Spleen (tissue), 11 donors: ENCODE measurements around the gene TLNRD1. TPM values are rescaled to one million over a fixed set of nuclear protein-coding genes. Genes with fewer than 3 reads are reported as not detected.

Experiments
- DNase-seq: peaks from one replicate; pipeline ENCODE4 v3.0.0-alpha.2; 2020
- H3K27ac ChIP-seq, 8 donors: fragments of 200-600 bp; sonication (generic) in 7 of 8; 1 replicate in 4 of 8; 2 replicates in 4 of 8; pipeline versions ENCODE4 v1.5.0 to v1.8.0; 2016 to 2021; ENCODE audit warnings: inconsistent platforms in 4 of 8, mild to moderate bottlenecking in 4 of 8, moderate library complexity in 1 of 8
- H3K27me3 ChIP-seq, 7 donors: fragments of 200-600 bp; sonication (generic) in 6 of 7; replicated peaks in 1 of 7; 1 replicate in 4 of 7; 2 replicates in 3 of 7; pipeline versions ENCODE4 v1.5.0 to v1.8.0; 2016 to 2021; ENCODE audit warnings: inconsistent platforms in 3 of 7, mild to moderate bottlenecking in 1 of 7
- H3K36me3 ChIP-seq, 6 donors: fragments of 200-600 bp; sonication (generic) in 5 of 6; 1 replicate in 4 of 6; 2 replicates in 2 of 6; pipeline versions ENCODE4 v1.5.0 to v1.8.0; 2016 to 2021; ENCODE audit warnings: inconsistent platforms in 2 of 6
- H3K4me1 ChIP-seq, 6 donors: fragments of 200-600 bp; sonication (generic) in 5 of 6; 1 replicate in 3 of 6; 2 replicates in 3 of 6; pipeline versions ENCODE4 v1.5.0 to v1.8.0; 2016 to 2021; ENCODE audit warnings: inconsistent platforms in 3 of 6
- H3K4me3 ChIP-seq, 8 donors: fragments of 200-600 bp; sonication (generic) in 7 of 8; 1 replicate in 4 of 8; 2 replicates in 4 of 8; pipeline versions ENCODE4 v1.5.0 to v1.8.0; 2016 to 2021; ENCODE audit warnings: inconsistent platforms in 4 of 8, mild to moderate bottlenecking in 4 of 8, moderate library complexity in 2 of 8
- H3K9me3 ChIP-seq, 8 donors: fragments of 200-600 bp; sonication (generic) in 7 of 8; 1 replicate in 4 of 8; 2 replicates in 4 of 8; pipeline versions ENCODE4 v1.5.0 to v1.8.0; 2016 to 2021; ENCODE audit warnings: inconsistent platforms in 4 of 8
- CTCF ChIP-seq, 11 experiments: fragments of 200-600 bp in 7 of 11; fragments of 450-650 bp in 4 of 11; sonication (generic) in 4 of 11; IDR thresholded peaks in 8 of 11; conservative IDR thresholded peaks in 3 of 11; 1 replicate in 7 of 11; 2 replicates in 4 of 11; pipeline versions ENCODE4 v1.4.0 to v1.8.0; 2016 to 2021; ENCODE audit warnings: antibody characterized with exemption in 11 of 11, inconsistent platforms in 4 of 11, mild to moderate bottlenecking in 1 of 11
- POLR2A ChIP-seq, 3 donors: fragments of 450-650 bp; IDR thresholded peaks; one replicate each; pipeline ENCODE4 v1.5.1; 2017; ENCODE audit warnings: antibody characterized with exemption in 3 of 3, mild to moderate bottlenecking in 1 of 3
- POLR2AphosphoS5 ChIP-seq, 3 donors: sonication (generic); formaldehyde crosslinking; IDR thresholded peaks; one replicate each; pipeline ENCODE4 v1.5.1; 2017; ENCODE audit warnings: antibody characterized with exemption in 3 of 3
- WGBS, 5 donors: extraction: QIAGEN DNeasy Blood & Tissue Kit in 3 of 5; methylation state at CpG; one replicate each; pipeline versions ENCODE4 v1.1.5 to v1.1.7; 2013 to 2018; 5-methylcytosine and 5-hydroxymethylcytosine counted together
- intact Hi-C: fragments of 100-400 bp; cut with DNase I; formaldehyde crosslinking; loops from one replicate; pipeline ENCODE4 v1.15.0; 2023; ENCODE audit warnings: low total_unique reads
- polyA plus RNA-seq, 3 donors: library from polyadenylated mRNA; stranded (reverse); fragments of 200-250 nt; gene quantifications; one replicate each; pipeline ENCODE4 v1.2.1, GENCODE V29; 2013
- total RNA-seq, 7 donors: library from RNA; depleted of rRNA in 3 of 7; stranded (reverse); fragments of >200 nt in 3 of 7; fragmentation: NEBNext Ultra II Directional in 4 of 7; extraction: Animal tissue kit (Norgen Biotek cat#: 25700) in 4 of 7; gene quantifications; one replicate each; pipeline versions ENCODE4 v1.1.0 to v1.2.1, GENCODE V29; 2016 to 2021
- donor health status: healthy with polysubstance abuse.
- donor health status: DM: no; HTN: no; CAD: no; lungs with moderate emphysema.
- donor health status: DM: no; HTN: no; CAD: no.
- donor health status: Bipolar disorder and iron deficiency.
- donor health status: healthy.
- donor health status: DM: no; HTN: no; CAD: no.
- donor health status: DM: yes; HTN: yes; CAD: no.

TLNRD1 gene
- total and polyA plus RNA-seq, 10 donors, result 6.2 to 53.3 (median 30.7) TPM

GRCh38 chr15:81002331-81003096 lies 1.8 kb downstream of the TLNRD1 start:
- H3K9me3 ChIP-seq, result no peaks in the 10 kb centered on the region
- H3K4me1 ChIP-seq, result peaks cover 29 to 85% (median 64%) of the 10 kb centered on the region in 6 donors
- peak overlapping the region; percentile 92 to 99 (median 98) for H3K27ac ChIP-seq
- peak; percentile 88 for DNase-seq
- H3K4me3 ChIP-seq, result peak overlapping the region; percentile 62 to 94 (median 84)
- WGBS, 5 donors, result 59 to 80% (median 70%) methylated on average over 57 to 89 of the region's 89 CpGs
- H3K27me3 ChIP-seq, result no peaks in the 10 kb centered on the region
- peaks cover 0 to 27% (median 9%) of the 10 kb centered on the region in 6 donors for H3K36me3 ChIP-seq
- intact Hi-C loops, result no loop called here
- no peak for TF ChIP-seq POLR2A (IDR thresholded peaks at IDR 0.05)
- peak in 2 of 3 donors; percentile 54 to 68 for TF ChIP-seq POLR2AphosphoS5 (IDR thresholded peaks at IDR 0.05)

GRCh38 chr15:81003097-81003350 lies 2.3 kb downstream of the TLNRD1 start:
- intact Hi-C loops, result no loop called here
- 76 to 86% (median 83%) methylated on average over 6 to 19 of the region's 19 CpGs for WGBS, 5 donors
- peak; percentile 84 for DNase-seq
- no peak for TF ChIP-seq CTCF (IDR thresholded peaks at IDR 0.05 in 8 of 11, conservative IDR thresholded peaks at IDR 0.05 in 3 of 11)
- no peak for TF ChIP-seq POLR2A (IDR thresholded peaks at IDR 0.05)
- TF ChIP-seq POLR2AphosphoS5 (IDR thresholded peaks at IDR 0.05), result peak in 2 of 3 donors; percentile 23 to 53
- Histone ChIP-seq H3K27ac (peak overlapping the region in 6 of 8 donors; percentile 92 to 99 (median 98)), H3K4me3 (peak overlapping the region in 6 of 8 donors; percentile 62 to 92 (median 84)), H3K9me3 (no peaks in the 10 kb centered on the region), H3K4me1 (peaks cover 33 to 86% (median 66%) of the 10 kb centered on the region in 6 donors), H3K27me3 (no peaks in the 10 kb centered on the region), H3K36me3 (peaks cover 0 to 27% (median 9%) of the 10 kb centered on the region in 6 donors)

GRCh38 chr15:81006124-81006523 lies 5.4 kb downstream of the TLNRD1 start:
- no peak overlapping the region for H3K4me3 ChIP-seq
- WGBS, 5 donors, result 95 to 100% (median 96%) methylated on average over 1 of the region's 1 CpG
- H3K27me3 ChIP-seq, result no peaks in the 10 kb centered on the region
- no peak for TF ChIP-seq POLR2AphosphoS5 (IDR thresholded peaks at IDR 0.05)
- intact Hi-C loops, result no loop called here
- no peak overlapping the region for H3K27ac ChIP-seq
- H3K4me1 ChIP-seq, result peaks cover 25 to 88% (median 56%) of the 10 kb centered on the region in 6 donors
- H3K9me3 ChIP-seq, result no peaks in the 10 kb centered on the region
- H3K36me3 ChIP-seq, result peaks cover 0 to 27% (median 9%) of the 10 kb centered on the region in 6 donors
- DNase-seq, result no peak

GRCh38 chr15:81007428-81008064 lies 6.8 kb downstream of the TLNRD1 start:
- no peaks in the 10 kb centered on the region for H3K27me3 ChIP-seq
- no peak for DNase-seq
- H3K9me3 ChIP-seq, result no peaks in the 10 kb centered on the region
- TF ChIP-seq CTCF (IDR thresholded peaks at IDR 0.05 in 8 of 11, conservative IDR thresholded peaks at IDR 0.05 in 3 of 11), result no peak
- no peak for TF ChIP-seq POLR2A (IDR thresholded peaks at IDR 0.05)
- no peak for TF ChIP-seq POLR2AphosphoS5 (IDR thresholded peaks at IDR 0.05)
- intact Hi-C loops, result no loop called here
- 53 to 78% (median 67%) methylated on average over 6 of the region's 6 CpGs for WGBS, 5 donors
- H3K27ac ChIP-seq, result no peak overlapping the region
- H3K4me1 ChIP-seq, result peaks cover 25 to 79% (median 50%) of the 10 kb centered on the region in 6 donors
- H3K36me3 ChIP-seq, result peaks cover 0 to 22% (median 8%) of the 10 kb centered on the region in 6 donors
- no peak overlapping the region for H3K4me3 ChIP-seq

- no peaks in the 10 kb centered on the region for H3K9me3 ChIP-seq
- DNase-seq, result no peak
- intact Hi-C loops, result no loop called here
- peaks cover 0 to 14% (median under 1%) of the 10 kb centered on the region in 6 donors for H3K36me3 ChIP-seq
- no peak for TF ChIP-seq CTCF (IDR thresholded peaks at IDR 0.05 in 8 of 11, conservative IDR thresholded peaks at IDR 0.05 in 3 of 11)
- TF ChIP-seq POLR2AphosphoS5 (IDR thresholded peaks at IDR 0.05), result no peak
- no peak for TF ChIP-seq POLR2A (IDR thresholded peaks at IDR 0.05)
- H3K27ac ChIP-seq, result no peak overlapping the region
- peaks cover 18 to 71% (median 42%) of the 10 kb centered on the region in 6 donors for H3K4me1 ChIP-seq
- H3K27me3 ChIP-seq, result no peaks in the 10 kb centered on the region
- no peak overlapping the region for H3K4me3 ChIP-seq
- 91 to 98% (median 96%) methylated on average over 2 of the region's 2 CpGs for WGBS, 5 donors
These were observed 7.6 kb downstream of the TLNRD1 start for GRCh38 chr15:81008312-81008711.
